CD4-positive, alpha-beta T cell (primary cell): ENCODE data around the gene MYO1B. TPM values are rescaled to one million over a fixed set of nuclear protein-coding genes. Genes with fewer than 3 reads are reported as not detected.

Experiments
- ATAC-seq: fragments of 200-7000 bp; cut with Tn5 transposase; one replicate; pipeline ENCODE4 v1.10.0; 2022; ENCODE audit warnings: mild to moderate bottlenecking; ENCODE audit not compliant: poor library complexity
- CTCF ChIA-PET: fragments of 350-600 bp; sonication (Branson Sonifier 250); formaldehyde crosslinking; loops from one replicate; lab custom pipeline; 2021; ENCODE audit warnings: antibody characterized with exemption, inconsistent platforms; lab: Charles Lee
- POLR2A ChIA-PET: fragments of 350-600 bp; sonication (Branson Sonifier 250); formaldehyde crosslinking; loops from one replicate; lab custom pipeline; 2021; ENCODE audit warnings: antibody characterized with exemption, inconsistent platforms; lab: Charles Lee
- DNase-seq, 14 experiments: peaks; one replicate each; pipeline ENCODE4 v3.0.0-alpha.2; 2013 to 2020; ENCODE audit warnings: mixed read lengths in 2 of 14
- H3K27ac ChIP-seq, 2 donors: one replicate each; pipeline versions ENCODE4 v1.5.1 to v1.7.0; 2013; ENCODE audit warnings: low read length in 2 of 2, low read depth in 1 of 2, mild to moderate bottlenecking in 1 of 2
- H3K27me3 ChIP-seq, 2 experiments: 1 replicate in 1 of 2; 2 replicates in 1 of 2; pipeline versions ENCODE4 v1.6.1 to v1.7.0; 2013; ENCODE audit warnings: low read length in 2 of 2, control low read depth in 1 of 2, mild to moderate bottlenecking in 1 of 2, moderate library complexity in 1 of 2; ENCODE audit not compliant: insufficient read depth in 2 of 2, control insufficient read depth in 1 of 2
- H3K36me3 ChIP-seq: one replicate; pipeline ENCODE4 v1.6.1; 2013; ENCODE audit warnings: low read length, control low read depth; ENCODE audit not compliant: insufficient read depth
- H3K4me1 ChIP-seq: one replicate; pipeline ENCODE4 v1.6.1; 2013; ENCODE audit warnings: low read length, control low read depth; ENCODE audit not compliant: insufficient read depth
- H3K4me3 ChIP-seq: one replicate; pipeline ENCODE4 v1.5.1; 2013; ENCODE audit warnings: mild to moderate bottlenecking, low read length, moderate library complexity
- H3K9me3 ChIP-seq, 2 experiments: 1 replicate in 1 of 2; 2 replicates in 1 of 2; pipeline versions ENCODE4 v1.6.1 to v1.7.0; 2013; ENCODE audit warnings: low read length in 2 of 2, mild to moderate bottlenecking in 2 of 2, control low read depth in 1 of 2, moderate library complexity in 1 of 2; ENCODE audit not compliant: control insufficient read depth in 1 of 2, insufficient read depth in 1 of 2
- H3K27ac Mint-ChIP-seq: one replicate; pipeline ENCODE4 v1.8.0; 2020; ENCODE audit warnings: mixed read lengths
- H3K27me3 Mint-ChIP-seq: one replicate; pipeline ENCODE4 v1.8.0; 2021; ENCODE audit warnings: mixed read lengths
- H3K36me3 Mint-ChIP-seq: one replicate; pipeline ENCODE4 v1.8.0; 2021; ENCODE audit warnings: low read depth, mixed read lengths
- H3K4me1 Mint-ChIP-seq: one replicate; pipeline ENCODE4 v1.8.0; 2021; ENCODE audit warnings: low read depth, mixed read lengths
- H3K4me3 Mint-ChIP-seq: one replicate; pipeline ENCODE4 v1.8.0; 2020; ENCODE audit warnings: mild to moderate bottlenecking, mixed read lengths
- H3K9me3 Mint-ChIP-seq: one replicate; pipeline ENCODE4 v1.8.0; 2020; ENCODE audit warnings: mixed read lengths
- CTCF ChIP-seq: fragments of 200-600 bp; IDR thresholded peaks from one replicate; pipeline ENCODE4 v1.8.0; 2022; ENCODE audit warnings: antibody characterized with exemption, mild to moderate bottlenecking
- intact Hi-C, 2 experiments: fragments of 100-400 bp; cut with DNase I in 1 of 2; cut with micrococcal nuclease in 1 of 2; formaldehyde crosslinking; loops; one replicate each; pipeline versions ENCODE4 v1.15.1 to v1.9.0; 2023 to 2025; cut with DNase I, micrococcal nuclease
- total RNA-seq, 174 experiments: library from RNA in 2 of 174; stranded (reverse) in 2 of 174; gene quantifications; one replicate each; pipeline ENCODE4 v1.2.3 and lab custom pipeline; 2021 to 2026

The MYO1B gene
- total RNA-seq, 2 experiments from 2014 or later = 0.98 to 1.3 TPM

- Mint-ChIP-seq H3K27me3 (no peaks in the 10 kb centered on the region), H3K36me3 (no peaks in the 10 kb centered on the region), H3K4me3 (no peak overlapping the region), H3K4me1 (no peaks in the 10 kb centered on the region), H3K9me3 (no peaks in the 10 kb centered on the region), H3K27ac (no peak overlapping the region)
- intact Hi-C loops = no loop called here
- no peaks in the 10 kb centered on the region for H3K9me3 ChIP-seq
- ChIA-PET POLR2A (no interaction called here), CTCF (no interaction called here)
- no peaks in the 10 kb centered on the region for H3K27me3 ChIP-seq
- TF ChIP-seq CTCF = no peak
- DNase-seq (no peak), ATAC-seq (no peak)
- H3K27ac ChIP-seq = no peak overlapping the region
- no peaks in the 10 kb centered on the region for H3K36me3 ChIP-seq
- no peaks in the 10 kb centered on the region for H3K4me1 ChIP-seq
- no peak overlapping the region for H3K4me3 ChIP-seq
Observed at GRCh38 chr2:191308026-191308425, 62.8 kb downstream of the MYO1B start.

- intact Hi-C loops = no loop called here
- H3K36me3 ChIP-seq = no peaks in the 10 kb centered on the region
- H3K4me3 ChIP-seq = no peak overlapping the region
- no peaks in the 10 kb centered on the region for H3K27me3 Mint-ChIP-seq
- no peaks in the 10 kb centered on the region for H3K27me3 ChIP-seq
- H3K9me3 ChIP-seq = no peaks in the 10 kb centered on the region
- ChIA-PET CTCF (no interaction called here), POLR2A (no interaction called here)
- no peak overlapping the region for H3K27ac Mint-ChIP-seq
- no peak for DNase-seq
- no peak overlapping the region for H3K27ac ChIP-seq
- no peaks in the 10 kb centered on the region for H3K4me1 ChIP-seq
- TF ChIP-seq CTCF = no peak
- no peaks in the 10 kb centered on the region for H3K9me3 Mint-ChIP-seq
- H3K4me1 Mint-ChIP-seq = no peaks in the 10 kb centered on the region
- no peak for ATAC-seq
- no peaks in the 10 kb centered on the region for H3K36me3 Mint-ChIP-seq
- no peak overlapping the region for H3K4me3 Mint-ChIP-seq
Observed at GRCh38 chr2:191311156-191311555, 66.0 kb downstream of the MYO1B start.

GRCh38 chr2:191311627-191312026 lies 66.4 kb downstream of the MYO1B start:
- H3K4me1 ChIP-seq = no peaks in the 10 kb centered on the region
- no peak for TF ChIP-seq CTCF
- CTCF ChIA-PET = no interaction called here
- H3K9me3 Mint-ChIP-seq = no peaks in the 10 kb centered on the region
- no peak overlapping the region for H3K4me3 ChIP-seq
- no peak overlapping the region for H3K27ac ChIP-seq
- DNase-seq = no peak
- no peak overlapping the region for H3K4me3 Mint-ChIP-seq
- intact Hi-C loops = no loop called here
- H3K27me3 Mint-ChIP-seq = no peaks in the 10 kb centered on the region
- H3K9me3 ChIP-seq = no peaks in the 10 kb centered on the region
- no peaks in the 10 kb centered on the region for H3K36me3 Mint-ChIP-seq
- POLR2A ChIA-PET = no interaction called here
- no peaks in the 10 kb centered on the region for H3K36me3 ChIP-seq
- no peak for ATAC-seq
- H3K27ac Mint-ChIP-seq = no peak overlapping the region
- no peaks in the 10 kb centered on the region for H3K4me1 Mint-ChIP-seq
- H3K27me3 ChIP-seq = no peaks in the 10 kb centered on the region
